Kasumi-1 (cell line): ENCODE measurements around the gene STRC.
"Not testable (repeated sequence)": the region's sequence is repeated elsewhere in the genome, so short reads cannot be mapped to it uniquely, and the experiment has no call there.

Experiments used
- DNase-seq, 2 experiments: peaks; one replicate each; lab custom pipeline; 2025; lab: John Stamatoyannopoulos, UW

Gene STRC

DNA sequence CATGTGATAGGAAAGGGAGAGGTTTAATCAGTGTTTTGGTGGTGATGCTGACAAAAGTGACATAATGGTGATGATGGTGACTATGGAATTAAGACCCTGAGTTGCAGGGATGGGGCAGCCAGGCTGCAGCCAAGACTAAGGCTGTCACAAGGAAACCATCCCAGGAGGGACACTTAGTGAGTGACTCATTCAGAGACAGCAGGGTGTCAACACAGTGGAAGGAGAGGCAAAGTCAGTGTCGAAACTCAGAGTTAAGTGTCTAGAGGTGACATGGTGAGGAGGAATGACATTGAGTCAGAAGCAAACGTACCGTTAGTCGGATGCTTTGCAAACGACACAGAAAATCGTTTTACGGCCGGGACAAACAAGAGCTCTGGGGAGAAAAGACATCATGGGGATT is 54.8 kb downstream of the STRC start:
- not testable (repeated sequence) for DNase-seq

DNA sequence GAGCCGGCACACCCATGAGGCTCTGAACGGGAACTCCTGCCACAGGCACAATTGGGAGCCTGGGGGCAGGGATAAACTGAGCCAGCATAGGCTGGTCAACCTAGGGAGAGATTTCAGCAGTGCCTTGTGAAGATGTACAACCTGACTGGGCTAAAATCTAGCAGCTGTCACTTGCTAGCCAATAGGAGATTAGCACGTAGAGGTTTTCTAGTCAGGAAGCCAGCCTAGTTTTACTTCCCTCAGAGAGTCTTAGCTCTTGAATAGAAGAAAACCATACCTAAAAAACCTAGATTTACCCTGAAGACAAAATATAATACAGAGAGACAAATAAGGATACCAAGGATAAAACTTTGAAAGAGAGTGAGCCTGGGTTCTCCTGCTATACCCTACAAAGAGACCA is 55.8 kb downstream of the STRC start:
- DNase-seq: not testable (repeated sequence)

DNA sequence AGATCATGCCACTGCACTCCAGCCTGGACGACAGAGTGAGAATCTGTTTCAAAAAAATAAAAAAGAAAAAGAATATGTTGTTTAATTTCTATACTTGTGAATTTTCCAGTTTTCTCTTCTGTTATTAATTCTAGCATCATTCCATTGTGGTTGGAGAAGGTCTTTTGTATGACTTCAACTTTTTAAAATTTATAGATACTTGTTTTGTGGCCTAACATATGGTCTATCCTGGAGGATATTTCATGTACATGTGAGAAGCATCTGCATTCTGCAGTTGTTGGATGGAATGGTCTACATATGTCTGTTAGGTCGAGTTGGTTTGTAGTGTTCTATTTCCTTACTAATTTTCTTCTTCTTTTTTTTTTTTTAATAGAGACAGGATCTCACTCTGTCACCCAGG is 65.6 kb downstream of the STRC start:
- DNase-seq: no peak

DNA sequence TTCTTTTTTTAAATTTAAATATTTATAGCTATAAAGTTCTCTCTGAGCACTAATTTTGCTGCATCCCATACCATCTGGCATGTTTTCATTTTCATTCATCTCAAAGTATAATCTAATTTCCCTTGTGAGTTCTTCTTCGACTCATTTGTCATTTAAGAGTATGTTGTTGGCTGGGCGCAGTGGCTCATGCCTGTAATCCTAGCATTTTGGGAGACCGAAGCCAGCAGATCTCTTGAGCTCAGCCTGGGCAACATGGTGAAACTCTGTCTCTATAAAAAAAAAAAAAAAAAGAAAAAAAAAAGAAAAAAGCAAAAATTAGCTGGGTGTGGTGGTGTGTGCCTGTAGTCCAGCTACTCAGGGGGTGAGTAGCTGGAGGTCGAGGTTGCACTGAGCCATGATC is 66.3 kb downstream of the STRC start:
- DNase-seq: no peak

DNA sequence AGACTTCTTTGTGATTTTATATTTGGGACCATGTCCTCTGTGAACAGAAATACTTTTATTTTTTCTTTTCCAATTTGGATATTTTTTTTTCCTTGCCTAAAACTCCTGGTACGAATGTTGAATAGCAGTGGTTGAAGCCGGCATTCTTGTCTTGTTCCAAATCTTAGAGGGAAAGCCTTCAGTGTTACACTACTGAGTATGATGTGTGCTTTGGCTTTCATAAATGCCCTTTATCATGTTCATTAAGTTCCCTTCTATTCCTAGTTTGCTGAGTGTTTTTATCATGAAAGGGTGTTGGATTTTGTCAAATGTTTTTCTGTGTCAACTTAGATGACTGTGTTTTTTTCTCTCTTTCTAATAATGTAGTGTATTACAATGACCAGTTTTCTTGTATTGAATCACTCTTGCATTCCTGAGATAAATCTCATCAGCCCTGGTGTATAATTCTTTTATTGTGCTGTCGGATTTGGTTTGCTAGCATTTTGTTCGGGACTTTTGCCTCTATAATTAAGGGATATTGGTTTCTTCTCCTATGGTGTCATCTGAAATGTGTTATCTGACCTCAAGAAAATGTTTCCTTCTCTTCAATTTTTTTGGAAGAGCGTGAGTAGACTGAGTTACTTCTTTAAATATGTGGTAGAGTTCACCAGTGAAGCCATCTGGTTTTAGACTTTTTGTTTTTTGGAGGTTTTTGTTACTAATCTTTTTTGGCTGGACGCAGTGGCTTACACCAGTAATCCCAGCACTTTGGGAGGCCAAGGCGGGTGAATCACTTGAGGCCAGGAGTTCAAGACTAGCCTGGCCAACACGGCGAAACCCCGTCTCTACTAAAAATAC is 67.9 kb downstream of the STRC start:
- no peak for DNase-seq
